Mesenteric fat pad (tissue), 1 donor: Measurements from ENCODE around the gene SRPX2. TPM values are rescaled to one million over a fixed set of nuclear protein-coding genes. Genes with fewer than 3 reads are reported as not detected.

Source experiments
- DNase-seq: peaks from one replicate; pipeline ENCODE4 v3.0.0-alpha.2; 2020; ENCODE audit warnings: low spot score
- long read RNA-seq: library from polyadenylated mRNA; unstranded; transcript quantifications from one replicate; pipeline ENCODE4 v2.0.0, GENCODE V29; 2020
- total RNA-seq: library from RNA; stranded (reverse); fragmentation: NEBNext Ultra II Directional; extraction: Animal tissue kit (Norgen Biotek cat#: 25700); gene quantifications from one replicate; pipeline ENCODE4 v1.2.1, GENCODE V29; 2021
- donor health status: DM: yes; HTN: yes; CAD: no.

The SRPX2 gene
- total RNA-seq = 224 TPM
- long read RNA-seq, full-length matches to known transcripts = 214 of 325 reads
- long read RNA-seq, partial matches to known transcripts = 58 of 325 reads
- long read RNA-seq, other reads (novel, unspliced or antisense) = 53 of 325 reads

DNA sequence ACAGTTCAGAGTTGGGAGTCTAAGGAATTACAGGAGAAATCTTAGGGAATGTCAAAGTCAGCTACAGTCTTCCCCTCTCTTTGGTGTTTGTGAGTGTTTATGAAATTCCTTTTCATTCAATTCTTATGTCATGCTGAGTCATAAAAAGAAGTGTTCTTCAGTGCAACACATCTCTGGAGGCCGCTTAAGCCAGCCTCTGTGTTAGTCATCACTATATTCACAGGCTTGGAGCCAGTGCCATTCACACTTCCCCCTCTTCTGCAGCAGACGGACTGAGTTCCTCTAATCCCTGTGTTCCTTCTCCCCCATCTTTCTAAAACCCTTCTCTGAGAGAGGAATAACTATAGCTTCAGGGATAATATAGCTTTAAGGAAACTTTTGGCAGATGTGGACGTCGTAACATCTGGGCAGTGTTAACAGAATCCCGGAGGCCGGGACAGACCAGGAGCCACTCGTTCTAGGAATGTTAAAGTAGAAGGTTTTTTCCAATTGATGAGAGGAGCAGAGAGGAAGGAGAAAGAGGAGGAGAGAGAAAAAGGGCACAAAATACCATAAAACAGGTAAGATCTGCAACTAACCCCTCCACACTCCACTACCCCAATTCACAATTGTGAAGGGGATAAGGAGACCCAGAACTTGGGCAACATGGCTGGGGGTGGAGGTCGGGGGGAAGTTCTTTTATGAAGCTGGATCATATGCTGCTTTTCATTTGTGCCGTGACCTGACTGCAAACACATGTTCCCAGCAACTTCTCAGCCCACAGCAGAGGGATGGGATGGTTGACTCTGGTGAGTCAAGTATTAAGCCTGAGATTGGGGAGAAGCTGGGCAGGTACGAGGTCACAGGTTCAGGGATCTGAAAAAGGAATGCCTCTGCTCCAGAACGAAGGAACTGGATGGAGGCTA is at the start of gene SRPX2:
Gene SRPX2 (plus strand): TSS at position 244 of the 905 bp plus-strand sequence. CDS start 2,124 bp downstream, outside the sequence.
- DNase-seq = no peak

- DNase-seq = no peak
Observed at GRCh38 chrX:100596601-100597000, 47.4 kb upstream of the SRPX2 start.

GRCh38 chrX:100599456-100599855 is 44.5 kb upstream of the SRPX2 start:
- DNase-seq = no peak

DNA sequence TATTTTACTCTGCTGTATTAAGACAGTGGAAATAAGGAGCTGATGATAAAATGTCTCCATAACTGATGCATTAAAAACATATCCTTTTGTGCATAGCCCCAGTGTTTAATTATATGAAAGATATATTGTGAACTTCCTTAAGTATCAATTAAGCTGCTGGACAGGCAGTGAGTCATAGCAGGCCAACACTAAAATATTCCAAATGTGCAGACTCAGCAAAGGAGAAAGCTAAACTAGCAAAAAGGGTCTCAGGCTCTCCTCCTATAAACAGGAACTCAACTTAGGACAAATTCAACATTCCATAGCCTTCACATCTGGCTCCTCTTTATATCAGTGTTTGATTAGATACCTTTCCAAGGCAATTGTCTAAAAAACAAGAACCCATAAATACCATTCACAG is 43.7 kb upstream of the SRPX2 start:
- DNase-seq = no peak

DNA sequence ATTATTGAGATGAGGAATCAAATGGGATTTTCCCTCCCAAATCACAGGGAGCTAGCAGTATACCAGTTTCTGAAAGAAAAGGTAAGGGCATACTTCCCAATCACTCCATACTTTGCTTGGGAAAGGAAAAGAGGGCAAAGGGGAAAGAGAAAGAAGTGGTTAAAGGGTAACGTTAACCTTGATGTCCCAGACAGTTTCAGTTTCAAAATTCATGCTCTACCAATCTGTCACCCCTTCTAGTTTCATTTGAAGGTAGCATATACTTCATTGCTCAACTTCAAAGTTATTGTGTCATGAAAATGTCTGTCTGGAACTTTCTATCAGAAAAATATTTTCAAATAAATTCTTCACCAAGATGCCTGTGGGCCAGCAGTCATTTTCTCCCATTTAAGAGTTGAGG is 43.2 kb upstream of the SRPX2 start:
- DNase-seq = no peak

DNA sequence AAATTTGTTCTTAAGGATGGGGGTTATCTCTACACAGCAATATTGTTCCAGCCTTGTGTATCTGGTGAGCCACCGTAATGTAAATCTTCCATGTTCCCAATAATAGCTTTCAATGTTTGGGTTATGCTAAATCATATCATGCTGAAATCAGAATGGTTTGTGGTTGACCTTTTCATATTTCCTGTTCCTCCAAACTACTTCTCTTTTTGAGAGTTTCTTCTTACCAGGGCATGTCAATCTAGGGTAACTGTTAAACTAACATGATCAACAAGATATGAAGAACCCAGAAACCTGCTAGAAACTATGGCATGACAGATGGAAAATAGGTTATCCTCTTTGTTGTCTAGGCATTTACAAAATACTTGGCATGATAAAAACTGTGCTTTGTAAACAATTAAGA is 37.2 kb upstream of the SRPX2 start:
- no peak for DNase-seq

DNA sequence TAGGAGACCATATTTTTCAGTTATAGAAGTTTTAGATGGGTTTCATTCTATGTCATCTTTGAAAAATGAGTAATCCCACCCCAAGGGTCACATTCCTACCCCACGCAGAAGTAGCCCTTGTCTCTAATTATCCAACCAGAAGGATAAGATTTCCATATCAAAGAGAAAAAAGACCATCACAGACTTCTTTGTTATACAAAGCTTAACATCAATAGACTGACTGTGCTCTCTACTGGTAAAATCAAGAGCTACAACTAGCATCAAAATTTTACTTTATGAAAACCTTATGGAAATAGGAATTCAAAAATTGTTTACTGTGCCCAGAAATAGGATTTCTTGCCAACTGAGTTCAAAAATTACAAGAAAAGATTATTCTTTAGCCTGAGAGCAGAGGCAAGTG is 34.4 kb upstream of the SRPX2 start:
- no peak for DNase-seq

DNA sequence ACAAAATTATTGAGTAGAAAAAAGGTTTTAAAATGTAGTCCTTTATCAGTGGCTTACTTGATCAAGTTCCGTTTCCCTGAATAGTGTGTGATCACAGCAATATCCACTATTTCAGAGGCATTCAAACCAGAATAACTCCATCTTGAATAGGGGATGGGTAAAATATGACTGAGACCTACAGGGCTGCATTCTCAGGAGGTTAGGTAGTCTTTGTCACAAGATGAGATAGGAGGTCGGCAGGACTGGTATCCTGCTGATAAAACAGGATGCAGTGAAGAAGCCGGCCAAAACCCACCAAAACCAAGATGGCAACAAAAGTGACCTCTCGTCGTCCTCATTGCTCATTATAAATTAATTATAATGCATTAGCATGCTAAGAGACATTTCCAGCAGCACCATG is 32.0 kb upstream of the SRPX2 start:
- no peak for DNase-seq

DNA sequence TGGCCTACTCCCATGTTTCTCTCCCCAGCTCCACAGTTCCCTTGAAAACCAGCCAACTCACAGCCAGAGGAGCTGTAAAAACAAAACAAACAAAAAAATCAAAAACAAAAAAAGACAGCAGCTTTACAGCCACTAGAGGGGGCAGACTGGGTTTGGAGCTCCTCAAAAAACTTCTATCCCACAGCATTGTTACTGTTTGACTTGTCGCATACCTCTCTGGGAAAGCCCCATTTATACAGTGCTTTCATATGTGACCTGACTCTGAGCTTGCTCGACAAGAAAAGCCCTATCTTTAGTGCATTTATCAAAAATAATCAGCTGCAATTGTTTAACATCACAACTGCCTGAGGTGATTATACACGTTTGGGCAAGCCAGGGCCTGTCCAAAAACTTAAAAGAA is 29.0 kb upstream of the SRPX2 start:
- DNase-seq = no peak

- no peak for DNase-seq
Observed at GRCh38 chrX:100623001-100623400, 21.0 kb upstream of the SRPX2 start.

- no peak for DNase-seq
Observed at GRCh38 chrX:100625985-100626491, 18.0 kb upstream of the SRPX2 start.

GRCh38 chrX:100635040-100635439 is 9.0 kb upstream of the SRPX2 start:
- no peak for DNase-seq

GRCh38 chrX:100635989-100636320 is 8.0 kb upstream of the SRPX2 start:
- DNase-seq = no peak

GRCh38 chrX:100636321-100636991 is 7.5 kb upstream of the SRPX2 start, which contains the start of gene TSPAN6:
TSS of gene TSPAN6 (minus strand) at chrX:100636806. CDS start at chrX:100636694, 112 bp downstream.
- no peak for DNase-seq

DNA sequence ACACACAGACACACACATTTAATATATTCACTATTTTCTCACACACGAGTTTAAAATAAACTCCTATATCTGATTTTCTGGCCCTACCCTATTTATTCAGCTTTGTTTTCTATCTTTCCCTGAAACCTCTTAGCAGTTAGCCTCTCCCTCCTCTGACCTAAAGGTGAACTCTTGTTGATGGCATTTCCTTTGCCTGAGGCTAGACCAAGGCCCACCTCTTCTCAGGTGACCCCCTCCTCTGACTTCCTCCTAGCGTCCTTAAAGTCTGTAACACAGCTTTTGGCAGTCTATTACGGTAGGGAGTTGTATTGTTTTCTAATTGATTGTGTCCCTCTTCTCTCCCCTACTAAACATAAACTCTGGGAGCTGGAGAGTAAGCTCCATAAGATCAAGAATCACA is 1.7 kb upstream of the SRPX2 start:
- no peak for DNase-seq

DNA sequence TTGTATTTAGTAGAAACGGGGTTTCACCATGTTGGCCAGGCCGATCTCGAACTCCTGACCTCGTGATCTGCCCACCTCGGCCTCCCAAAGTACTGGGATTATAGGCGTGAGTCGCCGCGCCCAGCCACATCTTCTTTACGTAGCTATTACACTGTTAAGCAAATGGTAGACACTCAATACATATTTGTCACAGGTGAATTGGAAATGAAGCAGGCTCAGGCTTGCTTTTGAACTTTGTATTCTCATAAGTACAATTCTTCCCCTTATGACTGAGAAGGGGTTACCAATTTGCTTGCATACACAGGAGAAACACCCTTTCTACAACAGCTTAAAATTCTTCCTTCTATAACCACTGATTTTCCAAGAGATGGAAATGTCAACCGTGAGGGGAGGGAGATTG is 787 bp upstream of the SRPX2 start:
- DNase-seq = no peak

GRCh38 chrX:100645106-100645505 is 1.1 kb downstream of the SRPX2 start:
- no peak for DNase-seq

GRCh38 chrX:100647095-100647494 is 3.1 kb downstream of the SRPX2 start:
- DNase-seq = no peak

DNA sequence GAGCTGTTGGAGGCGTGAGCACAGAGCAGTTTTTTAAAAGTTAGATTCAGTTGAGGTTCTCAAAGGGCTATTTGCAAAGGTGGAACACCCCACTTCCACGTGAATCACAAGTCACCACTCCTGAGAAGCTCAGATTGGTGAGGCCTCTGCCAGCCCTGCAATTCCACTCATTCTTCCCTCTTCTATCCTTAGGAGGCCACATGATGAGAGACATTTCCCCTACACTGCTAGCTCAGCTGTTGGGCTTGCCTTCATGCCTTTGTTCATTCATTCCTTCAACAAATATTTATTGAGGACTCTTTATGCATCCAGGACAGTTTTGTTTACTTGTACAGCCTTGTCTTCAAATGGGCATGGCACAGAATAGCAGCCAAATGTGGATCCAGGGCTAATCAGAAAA is 3.7 kb downstream of the SRPX2 start:
- no peak for DNase-seq

- no peak for DNase-seq
Observed at GRCh38 chrX:100648458-100649417, 4.7 kb downstream of the SRPX2 start.
